GM08714 (cell line): ENCODE data around the gene LUZP1.

ENCODE experiments used
- H3K4me3 ChIP-seq: fragments of 200-500 bp; sonication (Bioruptor generic); 2 replicates; pipeline ENCODE4 v1.5.1; 2014; ENCODE audit warnings: mild to moderate bottlenecking, low read length, inconsistent platforms
- ZNF274 ChIP-seq: IDR thresholded peaks from 2 replicates; pipeline ENCODE4 v1.6.1; 2012; ENCODE audit warnings: mild to moderate bottlenecking, low read depth, low read length

LUZP1 gene

DNA sequence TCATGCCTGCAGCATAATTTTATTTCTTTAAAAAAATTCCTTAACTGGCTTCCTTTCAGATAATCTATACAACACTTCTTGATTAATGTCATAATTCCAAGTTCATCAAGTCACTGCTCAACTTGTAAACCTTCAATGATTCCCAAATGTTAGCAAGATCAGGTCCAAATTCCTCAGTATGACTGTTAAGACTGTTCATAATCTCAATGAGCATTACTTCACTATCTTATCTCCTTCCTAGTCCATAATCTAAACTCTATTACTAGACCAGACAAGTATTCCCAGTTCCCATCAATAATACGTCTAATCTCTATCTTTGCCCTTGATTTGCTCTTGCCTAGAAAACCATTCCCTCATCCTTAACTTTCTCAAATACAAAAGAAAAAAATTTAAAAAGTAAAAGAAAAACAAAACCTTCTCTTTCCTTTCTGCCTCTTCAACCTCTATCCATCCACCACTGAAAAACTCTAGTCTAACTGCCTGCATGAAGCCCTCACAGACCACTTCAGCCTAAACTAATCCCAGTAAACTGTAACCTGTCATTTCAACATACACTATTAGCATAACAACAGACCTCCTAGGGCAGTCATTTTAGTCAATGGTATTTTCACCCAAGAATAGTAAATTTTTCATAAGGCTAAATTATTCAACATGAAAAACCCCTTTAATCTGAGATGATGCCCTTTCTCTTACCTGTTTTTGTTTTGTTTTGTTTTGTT lies 15.5 kb downstream of the LUZP1 start:
- TF ChIP-seq ZNF274: no peak
- no peak overlapping the region for H3K4me3 ChIP-seq

DNA sequence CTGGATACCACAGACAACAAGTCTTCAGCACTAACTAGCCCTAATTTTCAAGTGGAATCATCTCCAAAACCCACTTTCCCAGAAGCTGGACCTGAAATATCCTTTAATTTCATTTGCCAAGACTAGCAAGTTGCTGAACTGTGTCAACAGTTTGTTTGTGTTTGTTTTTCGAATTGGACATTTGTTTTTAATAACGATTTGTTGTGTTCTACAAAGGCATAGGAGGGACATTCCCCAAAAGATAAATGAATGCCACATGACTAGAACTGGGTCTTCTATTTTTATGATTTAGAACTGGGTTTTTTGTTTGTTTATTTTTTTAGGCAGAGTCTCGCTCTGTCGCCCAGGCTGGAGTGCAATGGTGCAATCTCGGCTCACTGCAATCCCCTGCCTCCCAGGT lies 17.9 kb downstream of the LUZP1 start:
- TF ChIP-seq ZNF274: no peak
- no peak overlapping the region for H3K4me3 ChIP-seq

DNA sequence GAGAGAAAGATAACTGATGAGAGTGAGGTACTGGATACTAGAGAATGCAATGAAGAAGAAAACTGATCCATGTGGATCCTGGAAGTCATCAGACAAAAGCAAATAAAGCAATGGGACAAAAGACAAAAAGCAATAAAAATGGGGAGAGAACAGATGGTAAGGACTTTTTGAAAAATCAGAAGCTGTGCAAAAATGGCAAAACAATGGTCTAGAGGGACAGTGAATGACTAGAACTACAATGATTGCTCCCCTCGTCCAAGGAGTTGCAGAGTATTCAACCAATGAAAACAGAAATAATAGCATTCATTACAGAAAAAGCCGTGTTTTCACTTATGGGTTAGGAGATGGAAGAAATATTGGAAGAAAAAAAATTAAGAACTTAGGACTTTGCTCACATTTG lies 18.5 kb downstream of the LUZP1 start:
- TF ChIP-seq ZNF274: no peak
- H3K4me3 ChIP-seq: no peak overlapping the region

DNA sequence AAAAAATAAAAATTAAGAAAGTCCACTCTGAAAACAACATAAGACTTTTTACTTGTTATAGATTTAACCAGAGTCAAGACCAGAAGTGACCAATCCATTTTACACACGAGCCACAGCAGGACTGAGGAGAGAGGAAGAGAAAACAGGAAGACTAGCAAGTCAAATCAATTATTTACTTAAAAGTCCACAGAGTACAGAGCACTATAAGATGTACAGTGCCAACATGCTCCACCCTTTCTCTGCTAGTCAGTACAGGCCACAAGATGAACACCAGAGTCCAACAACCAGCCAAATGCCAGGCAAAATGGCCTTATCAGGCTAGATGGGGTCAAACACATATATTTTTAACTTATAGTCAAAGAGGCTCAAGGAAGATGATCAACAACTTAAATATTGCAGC lies 19.5 kb downstream of the LUZP1 start:
- H3K4me3 ChIP-seq: no peak overlapping the region

DNA sequence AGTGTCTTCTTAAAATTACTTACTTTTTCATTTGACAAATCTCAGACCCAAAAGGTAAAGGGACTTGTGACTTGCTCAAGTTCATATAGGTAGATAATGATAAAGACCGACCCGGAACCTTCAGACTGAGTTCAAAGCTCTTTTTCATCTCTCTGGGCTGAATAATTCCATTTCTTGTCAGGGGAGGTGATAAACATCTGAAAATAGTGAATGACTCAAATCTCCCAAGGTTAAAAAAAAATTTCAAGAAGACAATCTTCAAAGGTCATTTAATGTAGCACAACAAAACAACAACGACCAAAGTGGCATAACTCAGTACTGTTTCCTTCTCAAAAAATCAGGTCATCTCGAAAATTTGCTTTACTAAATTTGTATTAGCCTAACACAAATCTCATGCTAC lies 20.6 kb downstream of the LUZP1 start:
- no peak overlapping the region for H3K4me3 ChIP-seq
- no peak for TF ChIP-seq ZNF274

More for the DNA sequence above, 19.5 kb downstream of the LUZP1 start:
- TF ChIP-seq ZNF274: no peak

DNA sequence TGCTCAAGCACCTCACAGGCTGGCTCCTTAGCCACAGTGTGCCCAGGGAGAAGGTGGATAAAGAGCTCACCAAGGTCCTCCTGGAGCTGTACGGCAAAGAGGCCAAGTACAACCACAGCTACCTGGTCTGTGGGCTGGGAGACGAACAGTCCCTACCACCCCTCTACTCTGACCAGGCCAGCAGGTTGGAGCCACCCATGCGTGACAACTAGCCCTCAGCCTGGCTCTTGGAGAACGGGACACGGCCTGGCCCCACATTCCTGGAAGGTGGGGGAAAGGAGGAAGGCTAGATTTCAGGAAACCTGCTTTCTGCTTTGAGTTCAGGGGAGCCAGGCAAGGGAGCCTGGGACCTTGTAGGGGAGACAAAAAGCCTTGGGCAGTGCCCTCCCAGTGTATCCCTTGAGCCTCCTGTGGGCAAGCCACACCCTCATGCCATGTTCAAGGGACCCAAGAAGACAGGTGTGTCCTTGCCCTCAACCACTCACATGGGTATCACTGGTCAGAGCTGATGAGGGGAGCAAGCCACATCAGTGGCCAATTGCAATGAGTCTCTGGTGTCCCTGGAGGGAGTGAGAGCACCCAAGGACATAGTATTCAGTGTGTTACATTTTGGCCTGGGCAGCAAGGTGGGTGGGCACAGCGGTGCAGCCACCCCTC lies 27.6 kb downstream of the LUZP1 start:
- TF ChIP-seq ZNF274: no peak
- no peak overlapping the region for H3K4me3 ChIP-seq

DNA sequence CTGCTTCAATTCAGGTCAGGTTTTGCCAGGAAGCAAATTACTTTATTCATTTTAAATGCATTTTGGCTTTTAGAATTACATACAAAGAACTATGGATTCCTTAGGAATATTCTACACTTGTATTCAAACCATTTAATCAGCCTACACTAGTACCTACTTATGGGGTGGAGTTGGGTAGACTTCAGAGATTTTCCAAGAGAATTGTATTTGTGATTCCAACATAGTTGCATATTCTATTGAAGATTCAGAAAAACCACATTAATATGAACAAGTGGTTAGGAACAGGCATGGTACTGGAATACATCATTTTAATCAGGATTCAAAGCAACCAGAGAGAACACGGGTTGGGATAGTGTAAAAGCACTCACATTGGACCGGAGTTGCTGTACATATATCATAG lies 33.4 kb downstream of the LUZP1 start:
- H3K4me3 ChIP-seq: no peak overlapping the region
- no peak for TF ChIP-seq ZNF274

DNA sequence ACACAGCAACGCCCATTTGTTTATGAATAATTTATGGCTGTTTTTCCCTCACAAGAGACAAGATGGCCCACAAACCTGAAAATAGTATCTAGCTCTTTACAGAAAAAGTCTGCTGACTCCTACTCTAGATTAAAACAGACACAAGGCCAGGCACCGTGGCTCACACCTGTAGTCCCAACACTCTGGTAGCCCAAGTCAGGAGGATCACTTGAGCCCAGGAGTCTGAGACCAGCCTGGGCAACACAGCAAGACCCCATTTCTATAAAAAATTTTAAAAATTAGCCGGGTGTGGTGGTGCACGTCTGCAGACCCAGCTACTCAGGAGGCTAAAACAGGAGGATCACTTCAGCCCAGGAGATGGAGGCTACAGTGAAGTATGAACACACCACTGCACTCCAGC lies 34.6 kb downstream of the LUZP1 start:
- H3K4me3 ChIP-seq: no peak overlapping the region
- no peak for TF ChIP-seq ZNF274

DNA sequence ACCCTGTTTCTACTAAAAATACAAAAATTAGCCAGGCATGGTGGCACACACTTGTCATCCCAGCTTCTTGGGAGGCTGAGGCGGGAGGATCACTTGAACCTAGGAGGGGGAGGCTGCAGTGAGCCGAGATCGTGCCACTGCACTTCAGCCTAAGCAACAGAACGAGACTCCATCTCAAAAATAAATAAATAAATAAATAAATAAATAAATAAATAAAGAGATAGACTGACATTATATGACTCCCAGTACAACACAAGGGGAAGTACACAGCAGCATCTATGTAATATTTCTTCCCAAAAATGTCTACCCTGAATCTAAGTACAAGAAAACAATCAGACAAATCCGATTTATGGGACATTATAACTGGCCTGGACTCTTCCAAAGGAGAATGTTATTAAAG lies 35.1 kb downstream of the LUZP1 start:
- no peak for TF ChIP-seq ZNF274

DNA sequence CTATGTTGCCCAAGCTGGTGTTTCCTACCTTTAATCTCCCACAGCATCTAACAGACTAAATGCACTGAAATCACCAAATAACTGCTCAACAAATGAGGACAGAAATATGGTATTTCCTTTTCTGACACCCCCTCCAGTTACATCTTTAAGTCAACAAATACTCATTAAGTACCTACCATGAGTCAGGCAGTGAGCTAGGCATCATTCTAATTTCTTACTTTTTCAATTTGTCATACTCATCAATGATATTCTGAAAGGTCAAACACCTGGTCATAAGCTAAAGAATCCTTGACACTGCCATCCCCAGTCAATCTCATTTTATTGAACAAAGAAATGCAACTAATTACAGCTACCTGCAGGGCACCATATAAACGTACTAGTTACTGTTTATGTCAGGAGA lies 36.6 kb downstream of the LUZP1 start:
- no peak overlapping the region for H3K4me3 ChIP-seq
- no peak for TF ChIP-seq ZNF274

More for the DNA sequence above, 35.1 kb downstream of the LUZP1 start:
- H3K4me3 ChIP-seq: no peak overlapping the region

DNA sequence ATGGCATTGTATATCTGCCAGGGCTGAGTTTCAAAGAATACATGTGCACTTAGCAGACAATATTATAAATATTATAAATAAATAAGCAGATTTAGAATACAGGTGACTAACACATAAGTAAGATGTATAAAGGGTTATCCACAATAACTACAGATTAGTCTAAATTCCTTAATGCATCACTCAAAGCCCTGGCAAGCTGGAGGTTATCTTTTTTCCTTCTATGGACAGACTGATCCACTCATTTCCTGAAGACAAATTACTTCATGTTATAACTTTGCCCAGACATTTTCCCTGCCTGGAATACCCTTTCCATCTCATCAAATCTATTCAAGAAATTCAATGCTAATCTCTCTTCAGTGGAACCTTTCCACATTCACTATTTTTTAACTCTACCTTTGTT lies 38.8 kb downstream of the LUZP1 start:
- H3K4me3 ChIP-seq: no peak overlapping the region
- no peak for TF ChIP-seq ZNF274

DNA sequence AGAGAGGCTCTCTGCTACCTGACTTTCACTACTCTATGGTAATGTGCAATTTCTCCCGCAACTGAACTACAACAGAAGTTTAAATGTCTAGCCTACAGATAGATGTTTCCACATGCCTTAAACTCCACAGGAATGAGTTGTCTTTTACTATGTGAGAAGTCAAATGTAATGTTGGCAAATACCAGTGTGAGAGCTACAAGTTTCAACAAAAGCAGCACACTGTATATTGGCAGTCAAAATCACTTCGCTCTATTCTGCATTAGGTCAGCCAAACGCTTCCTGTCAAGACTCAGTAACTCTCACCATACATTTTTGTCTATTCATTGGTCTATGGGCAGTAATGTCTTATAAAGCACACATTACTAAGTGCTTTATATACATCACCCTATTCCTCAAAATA lies 41.9 kb downstream of the LUZP1 start:
- TF ChIP-seq ZNF274: no peak
- no peak overlapping the region for H3K4me3 ChIP-seq

DNA sequence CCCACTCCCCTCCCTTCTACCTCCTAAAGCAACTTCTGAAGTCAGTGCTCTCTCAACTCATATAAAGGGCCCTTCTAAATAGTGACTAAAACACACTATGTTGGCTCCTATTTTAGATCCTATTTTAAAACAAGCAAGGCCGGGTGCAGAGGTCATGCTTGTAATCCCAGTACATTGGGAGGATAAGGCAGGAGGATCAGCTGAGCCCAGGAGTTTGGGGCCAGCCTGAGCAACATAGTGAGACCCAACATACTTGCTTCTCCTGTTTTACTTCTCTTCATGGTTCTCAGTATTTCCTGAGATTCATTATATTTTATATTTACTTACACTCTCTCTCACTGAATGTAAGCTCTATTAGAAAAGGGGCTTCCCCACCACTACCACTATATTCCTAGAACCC lies 42.5 kb downstream of the LUZP1 start:
- H3K4me3 ChIP-seq: no peak overlapping the region
- TF ChIP-seq ZNF274: no peak

DNA sequence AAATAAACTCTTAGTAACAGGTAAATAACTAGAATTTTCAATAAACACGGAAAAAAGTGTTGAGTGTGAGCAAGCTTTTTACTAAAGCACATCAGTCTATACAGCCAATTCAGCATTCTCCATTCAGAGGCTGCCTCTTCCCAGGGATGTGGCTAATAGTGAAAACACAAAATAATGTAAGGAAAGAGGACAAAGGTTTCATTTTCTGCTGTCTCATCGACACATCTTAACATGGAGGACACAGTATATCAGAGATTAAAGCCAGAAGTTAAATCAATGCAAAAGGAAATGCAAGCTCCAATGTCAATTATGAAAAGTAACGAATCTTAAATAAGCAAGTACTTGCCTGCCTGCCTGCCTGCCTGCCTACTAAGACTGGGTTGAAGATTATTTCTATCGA lies 43.2 kb downstream of the LUZP1 start:
- no peak for TF ChIP-seq ZNF274

DNA sequence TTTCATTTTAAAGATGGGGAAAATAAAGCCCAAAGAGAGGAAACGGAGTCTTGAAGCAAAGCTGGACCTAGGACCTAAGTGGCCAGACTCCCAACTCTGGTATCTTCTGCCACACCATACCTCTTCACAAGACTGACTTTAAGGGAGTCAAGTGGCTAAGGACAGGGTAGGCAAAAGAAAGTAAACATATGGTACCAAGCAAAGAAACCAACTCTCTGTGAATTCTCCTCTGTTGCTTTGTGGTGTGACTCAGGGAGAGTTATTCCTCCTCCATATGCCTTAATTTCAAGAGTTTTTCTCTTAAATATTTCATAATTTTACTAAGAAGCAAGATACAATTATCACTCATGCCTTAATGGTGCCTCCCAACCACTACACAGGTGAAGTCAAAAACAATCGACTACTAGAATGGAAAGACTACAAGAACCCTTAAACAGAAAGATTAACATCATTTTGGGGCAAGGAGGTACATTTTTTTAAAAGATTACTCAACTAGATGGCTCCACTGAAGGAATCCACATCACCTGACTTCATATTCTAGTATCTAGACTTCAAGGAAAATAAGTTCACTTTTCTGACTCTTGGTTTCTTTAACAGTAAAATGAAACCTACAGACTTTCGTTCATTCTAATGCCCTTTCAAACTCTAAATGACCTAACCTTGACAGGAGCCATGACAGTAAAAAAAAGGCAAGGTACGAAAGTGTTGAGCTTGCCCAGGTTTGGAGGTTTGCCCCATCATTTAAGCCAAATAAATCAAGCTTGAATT lies 44.2 kb downstream of the LUZP1 start:
- H3K4me3 ChIP-seq: no peak overlapping the region
- no peak for TF ChIP-seq ZNF274

More for the DNA sequence above, 43.2 kb downstream of the LUZP1 start:
- no peak overlapping the region for H3K4me3 ChIP-seq
